Stomach (tissue), 4 donors: ENCODE measurements around the gene ASXL2.

Source experiments
- CTCF ChIP-seq, 7 experiments: fragments of 450-650 bp in 4 of 7; fragments of 200-600 bp in 3 of 7; sonication (generic) in 3 of 7; IDR thresholded peaks; one replicate each; pipeline ENCODE4 v1.5.1; 2016 to 2019; ENCODE audit warnings: antibody characterized with exemption in 7 of 7, control low read depth in 2 of 7, mild to moderate bottlenecking in 1 of 7
- POLR2AphosphoS5 ChIP-seq, 3 donors: sonication (generic); formaldehyde crosslinking; IDR thresholded peaks; one replicate each; pipeline ENCODE4 v1.6.1; 2016; ENCODE audit warnings: antibody characterized with exemption in 3 of 3

- TF ChIP-seq CTCF (IDR thresholded peaks at IDR 0.05) (no peak), POLR2AphosphoS5 (IDR thresholded peaks at IDR 0.05) (no peak)
Measured at GRCh38 chr2:25772078-25772477, 106.2 kb downstream of the ASXL2 start.
